GM12891 (cell line): Measurements from ENCODE around the gene TRAPPC6A.

Experiments used
- DNase-seq: peaks from one replicate; pipeline ENCODE4 v3.0.0; 2011; ENCODE audit warnings: low spot score; ENCODE audit not compliant: insufficient read length
- FAIRE-seq: peaks from 2 replicates; lab custom pipeline; 2011; peaks lifted over from hg19 to GRCh38; lab: Jason Lieb, UNC
- PAX5 ChIP-seq: IDR thresholded peaks from 2 replicates; pipeline ENCODE4 v1.6.1; 2011; ENCODE audit warnings: low read length, moderate library complexity, mild to moderate bottlenecking; ENCODE audit not compliant: insufficient read depth, severe bottlenecking
- POLR2A ChIP-seq: IDR thresholded peaks from 2 replicates; pipeline ENCODE4 v1.6.1; 2011; ENCODE audit warnings: low read depth, low read length, control low read depth
- POLR2AphosphoS5 ChIP-seq: IDR thresholded peaks from 2 replicates; pipeline ENCODE4 v1.6.1; 2011; ENCODE audit warnings: low read depth, low read length, control low read depth
- POU2F2 ChIP-seq: IDR thresholded peaks from 2 replicates; pipeline ENCODE4 v1.6.1; 2011; ENCODE audit warnings: low read depth, mild to moderate bottlenecking, control low read depth, low read length, moderate library complexity
- SPI1 ChIP-seq: IDR thresholded peaks from 2 replicates; pipeline ENCODE4 v1.6.1; 2011; ENCODE audit warnings: low read depth, low read length, control low read depth
- TAF1 ChIP-seq: IDR thresholded peaks from 2 replicates; pipeline ENCODE4 v1.6.1; 2011; ENCODE audit warnings: low read depth, low read length, control low read depth

TRAPPC6A gene

DNA sequence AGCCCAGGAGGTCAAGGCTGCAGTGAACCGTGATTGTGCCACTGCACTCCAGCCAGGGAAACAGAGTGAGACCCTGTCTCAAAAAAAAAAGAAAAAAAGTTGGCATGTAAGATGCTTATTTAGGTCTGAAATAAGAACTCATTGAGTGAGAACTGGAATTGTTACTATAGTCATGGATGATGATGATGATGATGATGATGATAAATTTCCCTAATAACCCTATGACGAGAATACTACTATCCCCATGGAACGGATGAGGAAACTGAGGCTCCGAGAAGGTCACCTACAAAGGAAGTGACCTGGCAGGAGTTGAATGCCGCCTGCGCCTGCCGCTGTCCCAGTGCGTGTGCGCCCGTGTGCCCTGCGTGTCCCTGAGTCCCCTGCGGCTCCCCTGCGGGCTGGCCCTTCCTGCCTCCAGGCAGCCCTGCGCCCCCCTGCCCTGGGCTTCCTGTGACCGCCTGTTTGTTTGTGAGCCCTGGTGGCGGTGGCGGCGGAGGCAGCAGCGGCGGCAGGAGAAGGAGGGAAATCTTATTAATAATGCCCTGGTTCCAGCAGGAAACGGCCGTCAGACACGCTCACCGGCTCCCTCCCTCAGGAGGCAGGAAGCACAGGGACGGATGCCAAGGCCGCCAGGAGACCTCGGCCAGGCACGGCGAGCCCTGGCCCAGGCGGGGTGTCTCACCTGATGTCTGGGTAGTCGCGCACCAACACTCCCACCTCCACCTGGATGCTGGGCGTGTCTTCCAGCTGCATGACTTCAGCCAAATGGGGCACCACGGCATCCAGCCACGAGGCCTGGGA is 37.6 kb upstream of the TRAPPC6A start:
- DNase-seq (no peak), FAIRE-seq (no peak)
- no peak for TF ChIP-seq SPI1
- no peak for TF ChIP-seq POLR2AphosphoS5
- no peak for TF ChIP-seq POU2F2
- no peak for TF ChIP-seq TAF1
- TF ChIP-seq POLR2A: no peak
- TF ChIP-seq PAX5: no peak

DNA sequence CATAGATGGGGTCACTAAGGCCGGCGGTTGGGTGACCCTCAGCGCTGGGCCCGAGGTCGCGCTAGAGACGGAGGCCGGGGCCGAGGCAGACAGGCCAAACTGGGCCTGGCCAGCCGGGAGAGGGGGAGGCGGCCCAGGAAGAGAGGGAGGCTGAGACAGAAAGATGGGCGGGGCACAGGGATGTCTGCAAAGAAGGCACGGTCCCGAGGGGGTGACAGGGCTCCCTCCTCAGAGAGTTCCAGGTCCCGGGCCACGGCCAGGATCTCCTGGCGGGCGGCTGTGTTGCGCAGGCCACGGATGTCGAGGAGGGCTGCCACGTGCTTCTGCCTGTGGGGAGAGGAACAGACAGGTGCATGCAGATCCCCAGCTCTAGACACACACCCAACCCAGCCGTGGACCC is 35.0 kb upstream of the TRAPPC6A start:
- DNase-seq: no peak
- TF ChIP-seq TAF1 (no peak), POLR2AphosphoS5 (no peak), SPI1 (no peak), POLR2A (no peak), PAX5 (no peak), POU2F2 (no peak)
- FAIRE-seq: no peak

DNA sequence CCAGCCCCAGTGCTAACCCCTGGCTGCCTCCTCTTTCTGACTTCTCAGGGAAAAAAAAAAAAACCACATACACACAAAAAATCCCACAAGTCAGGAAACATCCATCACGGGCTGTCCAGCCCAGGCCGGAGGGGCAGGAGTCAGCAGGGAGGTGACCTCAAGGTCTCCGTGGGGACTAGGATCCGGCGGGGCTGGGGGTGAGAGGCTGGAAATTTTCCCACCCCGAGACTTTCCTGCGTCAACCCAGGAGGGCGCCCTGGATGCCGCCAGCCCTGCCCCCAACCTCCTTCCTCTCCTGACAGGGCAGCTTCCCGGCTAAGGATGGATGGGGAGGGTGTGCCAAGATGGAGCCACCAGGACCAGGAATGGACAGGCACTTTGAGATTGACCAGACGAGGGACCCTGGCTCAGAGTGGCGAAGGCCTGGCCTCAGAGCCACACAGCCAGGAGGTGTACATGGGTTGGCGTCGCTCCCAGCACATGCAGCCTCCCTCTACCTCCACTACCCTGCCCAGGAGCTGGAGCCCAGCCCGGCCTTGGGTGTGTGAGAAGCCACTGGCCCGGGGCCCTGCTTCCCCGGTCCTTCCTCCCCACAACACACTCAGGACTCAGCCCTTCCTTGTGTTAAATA is 33.8 kb upstream of the TRAPPC6A start:
- TF ChIP-seq SPI1: no peak
- no peak for TF ChIP-seq POLR2A
- no peak for TF ChIP-seq POLR2AphosphoS5
- TF ChIP-seq PAX5: no peak
- TF ChIP-seq POU2F2: no peak
- no peak for TF ChIP-seq TAF1

DNA sequence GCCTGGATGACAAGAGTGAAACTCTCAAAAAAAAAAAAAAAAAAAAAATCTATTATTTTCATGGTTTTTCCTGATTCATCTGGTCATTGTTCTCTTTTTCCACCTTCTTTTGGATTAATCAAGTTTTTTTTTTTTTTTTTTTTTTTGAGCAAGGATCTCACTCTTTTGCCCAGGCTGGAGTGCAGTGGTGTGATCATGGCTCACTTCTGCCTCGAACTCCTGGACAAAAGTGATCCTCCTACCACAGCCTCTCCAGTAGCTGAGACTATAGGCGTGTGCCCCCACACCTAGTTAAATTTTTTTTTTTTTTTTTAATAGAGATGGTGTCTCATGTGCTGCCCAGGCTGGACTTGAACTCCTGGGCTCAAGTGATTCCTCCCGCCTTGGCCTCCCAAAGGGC is 28.3 kb upstream of the TRAPPC6A start:
- no peak for TF ChIP-seq SPI1
- TF ChIP-seq POLR2A: no peak
- TF ChIP-seq PAX5: no peak
- TF ChIP-seq POLR2AphosphoS5: no peak
- no peak for TF ChIP-seq TAF1
- TF ChIP-seq POU2F2: no peak
- DNase-seq (no peak), FAIRE-seq (no peak)

More for the DNA sequence above, 33.8 kb upstream of the TRAPPC6A start:
- DNase-seq (no peak), FAIRE-seq (no peak)

DNA sequence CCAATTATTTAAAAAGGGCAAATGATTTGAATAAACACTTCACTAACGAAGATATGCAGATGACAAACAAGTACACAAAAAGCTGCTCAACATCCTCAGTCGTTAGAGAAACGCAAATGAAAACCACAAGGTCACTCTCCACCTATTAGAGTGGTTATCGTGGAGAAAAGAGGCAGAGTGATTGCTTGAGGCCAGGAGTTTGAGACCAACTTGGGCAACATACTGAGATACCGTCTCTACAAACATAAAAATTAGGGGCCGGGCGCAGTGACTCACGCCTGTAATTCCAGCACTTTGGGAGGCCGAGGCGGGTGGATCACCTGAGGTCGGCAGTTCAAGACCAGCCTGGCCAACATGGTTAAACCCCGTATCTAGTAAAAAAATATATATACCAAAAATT is 27.8 kb upstream of the TRAPPC6A start:
- TF ChIP-seq TAF1: no peak
- TF ChIP-seq POLR2A: no peak
- no peak for TF ChIP-seq SPI1
- no peak for TF ChIP-seq PAX5
- FAIRE-seq: no peak
- no peak for DNase-seq

DNA sequence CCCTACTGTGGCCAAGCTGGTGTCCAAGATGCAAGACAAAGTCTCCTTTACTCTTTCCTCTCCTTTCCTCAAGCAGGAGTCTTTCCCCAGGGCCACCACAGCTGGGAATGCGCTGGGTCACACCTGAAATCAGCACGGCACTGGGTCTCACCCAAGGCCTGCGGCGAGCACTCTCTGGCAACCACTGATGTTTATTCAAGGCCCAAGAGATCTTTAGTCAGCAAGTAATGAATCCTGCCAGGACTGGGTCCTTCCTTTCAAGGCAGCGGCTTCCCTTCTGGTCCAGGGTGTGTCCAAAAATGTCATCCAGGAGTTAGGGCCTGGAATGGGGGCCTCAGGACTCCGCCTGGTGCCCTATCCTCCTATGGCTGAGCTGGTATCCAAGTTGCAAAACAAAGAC is 24.6 kb upstream of the TRAPPC6A start:
- TF ChIP-seq TAF1: no peak
- TF ChIP-seq POLR2AphosphoS5: no peak
- TF ChIP-seq SPI1: no peak
- no peak for TF ChIP-seq POLR2A
- TF ChIP-seq PAX5: no peak
- no peak for TF ChIP-seq POU2F2
- DNase-seq (no peak), FAIRE-seq (no peak)

DNA sequence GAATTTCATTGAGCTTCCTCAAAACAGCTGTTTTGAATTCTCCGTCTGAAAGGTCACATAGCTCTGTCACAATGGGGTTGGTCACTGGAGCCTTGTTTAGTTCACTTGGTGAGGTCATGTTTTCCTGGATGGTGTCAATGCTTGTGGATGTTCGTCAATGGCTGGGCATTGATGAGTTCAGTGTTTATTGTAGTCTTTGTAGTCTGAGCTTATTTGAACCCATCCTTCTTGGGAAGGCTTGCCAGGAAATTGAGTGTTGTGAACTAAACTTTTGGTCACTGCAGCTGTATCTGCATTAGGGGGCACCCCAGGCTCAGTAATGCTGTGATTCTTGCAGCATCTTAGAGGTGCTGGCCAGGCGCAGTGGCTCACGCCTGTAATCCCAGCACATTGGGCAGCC is 22.5 kb upstream of the TRAPPC6A start:
- FAIRE-seq (no peak), DNase-seq (no peak)
- no peak for TF ChIP-seq POLR2AphosphoS5
- no peak for TF ChIP-seq PAX5
- TF ChIP-seq POLR2A: no peak
- TF ChIP-seq POU2F2: no peak

DNA sequence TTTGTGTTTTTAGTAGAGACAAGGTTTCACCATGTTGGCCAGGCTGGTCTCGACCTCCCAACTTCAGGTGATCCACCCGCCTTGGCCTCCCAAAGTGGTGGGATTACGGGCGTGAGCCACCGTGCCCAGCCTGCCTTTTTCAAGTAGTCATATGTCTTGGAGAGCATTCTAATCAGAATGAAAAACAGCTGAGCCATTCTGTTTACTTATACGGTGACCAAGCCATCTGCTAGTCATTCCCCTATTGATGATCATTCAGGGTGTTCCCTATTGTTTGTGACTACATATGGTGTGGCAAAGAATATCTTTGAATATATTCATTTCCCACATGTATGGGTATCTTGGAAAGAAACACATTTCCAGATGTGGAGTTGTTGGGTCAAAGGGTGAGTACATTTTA is 17.7 kb upstream of the TRAPPC6A start:
- no peak for TF ChIP-seq POLR2A
- no peak for TF ChIP-seq TAF1
- no peak for TF ChIP-seq PAX5
- TF ChIP-seq POLR2AphosphoS5: no peak
- no peak for TF ChIP-seq POU2F2
- TF ChIP-seq SPI1: no peak
- DNase-seq: no peak
- FAIRE-seq: no peak

DNA sequence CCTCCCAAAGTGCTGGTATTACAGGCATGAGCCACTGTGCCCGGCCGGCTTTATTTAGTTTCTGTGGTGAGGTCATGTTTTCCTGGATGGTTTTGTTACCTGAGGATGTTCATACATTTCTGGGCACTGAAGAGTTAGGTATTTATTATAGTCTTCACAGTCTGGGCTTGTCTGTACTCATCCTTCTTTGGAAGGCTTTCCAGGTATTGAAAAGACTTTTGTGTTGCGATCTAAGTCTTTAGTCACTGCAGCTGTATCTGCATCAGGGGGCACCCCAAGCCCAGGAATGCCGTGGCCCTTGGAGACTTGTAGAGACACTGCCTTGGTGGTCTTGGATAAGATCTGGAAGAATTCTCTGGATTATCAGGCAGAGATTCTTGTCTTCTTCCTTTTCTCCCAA is 13.3 kb upstream of the TRAPPC6A start:
- no peak for TF ChIP-seq POLR2A
- no peak for TF ChIP-seq SPI1
- no peak for TF ChIP-seq POLR2AphosphoS5
- no peak for TF ChIP-seq POU2F2
- no peak for TF ChIP-seq TAF1
- no peak for TF ChIP-seq PAX5
- FAIRE-seq (no peak), DNase-seq (no peak)

DNA sequence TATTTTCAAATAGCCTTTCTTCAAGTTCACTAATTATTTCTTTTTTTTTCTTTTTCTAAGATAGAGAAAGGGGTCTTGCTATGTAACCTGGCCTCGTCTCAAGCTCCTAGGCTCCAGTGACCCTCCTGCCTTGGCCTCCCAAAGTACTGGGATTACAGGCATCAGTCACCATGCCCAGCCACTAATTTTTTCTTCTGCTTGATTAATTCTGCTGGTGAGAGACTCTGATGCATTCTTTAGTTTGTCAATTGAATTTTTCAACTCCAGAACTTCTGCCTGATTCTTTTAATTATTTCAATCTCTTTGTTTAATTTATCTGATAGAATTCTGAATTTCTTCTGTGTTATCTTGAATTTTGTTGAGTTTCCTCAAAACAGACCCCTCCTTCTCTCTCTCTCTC is 11.9 kb upstream of the TRAPPC6A start:
- DNase-seq (no peak), FAIRE-seq (no peak)
- no peak for TF ChIP-seq PAX5
- TF ChIP-seq POU2F2: no peak
- TF ChIP-seq POLR2A: no peak
- TF ChIP-seq TAF1: no peak
- no peak for TF ChIP-seq SPI1
- no peak for TF ChIP-seq POLR2AphosphoS5
